ENCODE results near the gene LRRC55. TPM values are rescaled to one million over a fixed set of nuclear protein-coding genes. Genes with fewer than 3 reads are reported as not detected.

LRRC55 gene
- total RNA-seq, 6 experiments from 2014 or later: not detected

- H3K9me3 Mint-ChIP-seq: no peaks in the 10 kb centered on the region
- no peak overlapping the region for H3K4me3 Mint-ChIP-seq
- H3K27me3 Mint-ChIP-seq (ENCODE audit: insufficient read depth): peaks cover 2% of the 10 kb centered on the region; the same call in 1 of the 2 replicates
- H3K36me3 Mint-ChIP-seq (ENCODE audit: low read depth): no peaks in the 10 kb centered on the region
- TF ChIP-seq, protein P1, sequence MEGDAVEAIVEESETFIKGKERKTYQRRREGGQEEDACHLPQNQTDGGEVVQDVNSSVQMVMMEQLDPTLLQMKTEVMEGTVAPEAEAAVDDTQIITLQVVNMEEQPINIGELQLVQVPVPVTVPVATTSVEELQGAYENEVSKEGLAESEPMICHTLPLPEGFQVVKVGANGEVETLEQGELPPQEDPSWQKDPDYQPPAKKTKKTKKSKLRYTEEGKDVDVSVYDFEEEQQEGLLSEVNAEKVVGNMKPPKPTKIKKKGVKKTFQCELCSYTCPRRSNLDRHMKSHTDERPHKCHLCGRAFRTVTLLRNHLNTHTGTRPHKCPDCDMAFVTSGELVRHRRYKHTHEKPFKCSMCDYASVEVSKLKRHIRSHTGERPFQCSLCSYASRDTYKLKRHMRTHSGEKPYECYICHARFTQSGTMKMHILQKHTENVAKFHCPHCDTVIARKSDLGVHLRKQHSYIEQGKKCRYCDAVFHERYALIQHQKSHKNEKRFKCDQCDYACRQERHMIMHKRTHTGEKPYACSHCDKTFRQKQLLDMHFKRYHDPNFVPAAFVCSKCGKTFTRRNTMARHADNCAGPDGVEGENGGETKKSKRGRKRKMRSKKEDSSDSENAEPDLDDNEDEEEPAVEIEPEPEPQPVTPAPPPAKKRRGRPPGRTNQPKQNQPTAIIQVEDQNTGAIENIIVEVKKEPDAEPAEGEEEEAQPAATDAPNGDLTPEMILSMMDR (IDR thresholded peaks at IDR 0.05): no peak
- H3K27ac Mint-ChIP-seq: no peak overlapping the region
- DNase-seq: no peak
- peaks cover 5% of the 10 kb centered on the region for H3K4me1 Mint-ChIP-seq (ENCODE audit: low read depth)
Observed at GRCh38 chr11:57224128-57224527, 42.4 kb downstream of the LRRC55 start.

GRCh38 chr11:57224537-57224936 is 42.8 kb downstream of the LRRC55 start:
- H3K4me1 Mint-ChIP-seq (ENCODE audit: low read depth): peaks cover 5% of the 10 kb centered on the region
- no peaks in the 10 kb centered on the region for H3K9me3 Mint-ChIP-seq
- peak; percentile 68 for DNase-seq
- no peak overlapping the region for H3K27ac Mint-ChIP-seq
- H3K27me3 Mint-ChIP-seq (ENCODE audit: insufficient read depth): peaks cover 2% of the 10 kb centered on the region; the same call in 1 of the 2 replicates
- H3K4me3 Mint-ChIP-seq: no peak overlapping the region
- no peaks in the 10 kb centered on the region for H3K36me3 Mint-ChIP-seq (ENCODE audit: low read depth)
- TF ChIP-seq, protein P1 (IDR thresholded peaks at IDR 0.05): no peak

GRCh38 chr11:57228600-57228999 is 46.8 kb downstream of the LRRC55 start:
- peaks cover 13% of the 10 kb centered on the region for H3K27me3 Mint-ChIP-seq (ENCODE audit: insufficient read depth)
- H3K4me1 Mint-ChIP-seq (ENCODE audit: low read depth): peaks cover 39% of the 10 kb centered on the region
- H3K36me3 Mint-ChIP-seq (ENCODE audit: low read depth): no peaks in the 10 kb centered on the region
- TF ChIP-seq, protein P1 (IDR thresholded peaks at IDR 0.05): no peak
- H3K4me3 Mint-ChIP-seq: no peak overlapping the region
- no peaks in the 10 kb centered on the region for H3K9me3 Mint-ChIP-seq
- no peak overlapping the region for H3K27ac Mint-ChIP-seq
- no peak for DNase-seq

DNA sequence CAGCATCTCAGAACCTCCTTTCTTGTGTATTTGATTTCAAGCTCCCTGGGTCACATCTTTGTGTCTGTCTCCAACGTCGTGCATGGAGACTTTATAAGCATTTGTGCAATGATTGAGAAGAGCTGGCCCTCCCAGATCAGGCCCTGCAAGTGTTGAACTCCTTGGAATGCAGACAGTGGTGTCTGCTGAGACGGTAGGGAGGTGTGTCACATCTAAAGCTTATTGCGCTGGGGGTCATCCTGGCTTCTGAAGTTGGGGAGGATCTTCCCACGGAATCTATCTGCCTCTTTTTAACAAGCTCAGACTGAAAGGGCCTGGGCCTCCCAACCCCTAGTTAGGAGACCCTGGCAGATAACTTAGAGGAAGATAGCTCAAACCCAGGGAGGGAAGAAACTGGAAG is 48.6 kb downstream of the LRRC55 start:
- H3K9me3 Mint-ChIP-seq: no peaks in the 10 kb centered on the region
- peaks cover 39% of the 10 kb centered on the region for H3K4me1 Mint-ChIP-seq (ENCODE audit: low read depth)
- TF ChIP-seq, protein P1 (IDR thresholded peaks at IDR 0.05): no peak
- DNase-seq: no peak
- no peak overlapping the region for H3K4me3 Mint-ChIP-seq
- H3K27ac Mint-ChIP-seq: no peak overlapping the region
- no peaks in the 10 kb centered on the region for H3K36me3 Mint-ChIP-seq (ENCODE audit: low read depth)
- H3K27me3 Mint-ChIP-seq (ENCODE audit: insufficient read depth): peaks cover 19% of the 10 kb centered on the region

- peaks cover 19% of the 10 kb centered on the region for H3K27me3 Mint-ChIP-seq (ENCODE audit: insufficient read depth)
- H3K4me1 Mint-ChIP-seq (ENCODE audit: low read depth): peaks cover 39% of the 10 kb centered on the region
- no peaks in the 10 kb centered on the region for H3K9me3 Mint-ChIP-seq
- no peaks in the 10 kb centered on the region for H3K36me3 Mint-ChIP-seq (ENCODE audit: low read depth)
- H3K4me3 Mint-ChIP-seq: peak overlapping the region; percentile 44; the same call in 1 of the 2 replicates
- no peak for DNase-seq
- H3K27ac Mint-ChIP-seq: no peak overlapping the region
- TF ChIP-seq, protein P1 (IDR thresholded peaks at IDR 0.05): no peak
Observed at GRCh38 chr11:57230791-57231538, 49.2 kb downstream of the LRRC55 start.
